D341Med (cell line): ENCODE measurements around the gene RBM26.
"Not testable (repeated sequence)": the region's sequence is repeated elsewhere in the genome, so short reads cannot be mapped to it uniquely, and the experiment has no call there.

Source experiments
- DNase-seq: peaks from one replicate; pipeline ENCODE4 v3.0.0; 2012; ENCODE audit warnings: low spot score

RBM26 gene

DNA sequence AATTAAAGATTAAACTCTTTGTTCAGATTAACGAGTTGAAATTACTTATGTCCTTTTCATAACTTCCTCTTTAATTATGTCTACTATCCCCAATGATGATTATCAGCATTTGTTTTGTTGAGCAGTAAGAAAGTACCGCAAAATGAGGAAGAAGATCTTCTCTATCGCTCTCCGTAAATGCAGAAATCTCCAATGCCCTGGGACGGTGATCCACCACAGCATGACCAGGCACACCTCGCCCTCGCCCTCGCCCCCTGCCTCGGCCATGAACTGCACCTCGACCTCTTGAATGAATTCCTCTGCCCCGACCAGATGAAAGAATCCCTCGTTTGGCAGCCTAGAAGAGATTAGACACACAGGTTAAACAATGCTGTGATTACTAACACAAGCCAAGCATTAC lies 69.1 kb downstream of the RBM26 start:
- no peak for DNase-seq

GRCh38 chr13:79328510-79328909 lies 77.5 kb downstream of the RBM26 start:
- no peak for DNase-seq

DNA sequence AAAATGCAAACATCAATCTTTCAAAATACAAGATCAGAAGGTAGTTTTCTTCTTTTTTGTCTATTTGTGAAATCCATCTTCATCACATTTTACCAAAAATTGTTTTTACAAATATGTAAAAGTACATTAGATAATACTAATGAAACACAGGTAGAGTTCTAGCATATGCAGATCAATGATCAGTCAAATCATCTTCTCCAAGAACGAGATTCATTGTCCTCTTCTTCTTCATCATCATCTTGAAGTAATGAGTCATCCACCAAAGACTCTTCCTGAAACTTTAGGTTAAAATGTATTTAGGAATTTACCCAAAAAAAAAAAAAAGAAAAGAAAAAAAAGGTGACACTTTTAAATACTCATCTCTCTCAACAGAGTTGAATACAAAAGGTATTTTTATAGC lies 85.6 kb downstream of the RBM26 start:
- no peak for DNase-seq

- no peak for DNase-seq
Measured at GRCh38 chr13:79318664-79319063, 87.4 kb downstream of the RBM26 start.

DNA sequence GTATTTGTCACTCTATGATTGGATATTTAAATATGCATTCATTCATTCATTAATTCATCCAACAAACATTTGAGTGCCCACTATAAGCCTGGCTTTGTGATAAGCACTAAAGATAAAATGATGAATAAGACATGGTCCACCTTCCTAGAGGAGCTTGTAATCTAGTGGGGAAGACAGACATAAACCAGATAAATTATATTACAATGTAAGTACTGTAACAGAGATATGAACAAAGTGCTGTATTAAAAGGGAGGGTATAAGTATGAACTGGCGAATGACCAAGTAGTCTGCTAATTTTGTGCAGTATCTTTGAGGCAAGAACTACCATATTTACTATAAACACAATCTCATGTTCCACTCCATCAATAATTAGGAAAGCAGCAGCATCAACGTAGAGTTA lies 88.2 kb downstream of the RBM26 start:
- no peak for DNase-seq

GRCh38 chr13:79314652-79315051 lies 91.4 kb downstream of the RBM26 start:
- no peak for DNase-seq

DNA sequence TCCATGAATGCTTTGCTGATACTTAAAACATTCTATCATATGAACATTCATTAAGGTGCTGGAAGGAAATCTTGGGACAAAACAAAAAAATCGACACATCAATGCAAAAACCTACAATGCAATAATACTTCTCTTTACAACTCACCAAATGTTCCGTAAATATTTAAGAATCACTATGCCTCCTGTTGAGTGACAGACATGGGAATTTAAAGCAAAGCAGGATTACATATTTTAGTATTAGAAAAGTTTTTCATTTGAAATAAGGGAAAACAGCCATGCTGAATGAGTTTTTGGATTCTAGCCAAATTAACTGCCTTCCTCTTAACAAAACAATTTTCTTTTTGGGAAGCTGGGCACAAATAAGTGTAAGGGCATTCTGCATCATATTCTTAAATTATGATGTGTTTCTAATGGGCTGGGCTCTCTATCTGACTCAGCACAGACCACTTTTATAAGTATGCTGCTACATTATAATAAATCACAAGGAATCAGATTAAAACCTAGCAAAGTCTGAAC lies 93.7 kb downstream of the RBM26 start:
- DNase-seq: no peak

DNA sequence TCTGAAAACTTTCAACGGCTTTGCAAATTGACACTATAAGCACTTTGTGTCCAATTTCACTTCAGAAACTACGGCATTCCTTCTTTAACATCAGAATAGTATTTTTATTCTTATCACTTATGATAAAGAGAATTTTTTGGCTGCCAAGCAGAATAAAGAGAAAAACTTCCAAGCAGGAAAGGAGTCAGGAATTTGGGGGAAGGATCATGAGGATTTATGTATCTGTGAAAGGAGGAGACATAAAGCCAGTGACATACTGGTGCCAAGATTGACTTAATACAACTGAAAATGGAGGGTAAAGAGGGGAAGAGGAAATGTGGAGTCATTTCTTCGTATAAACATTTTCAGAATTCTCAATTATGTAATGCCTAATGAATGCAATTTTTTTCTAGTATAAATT lies 94.7 kb downstream of the RBM26 start:
- DNase-seq: no peak

DNA sequence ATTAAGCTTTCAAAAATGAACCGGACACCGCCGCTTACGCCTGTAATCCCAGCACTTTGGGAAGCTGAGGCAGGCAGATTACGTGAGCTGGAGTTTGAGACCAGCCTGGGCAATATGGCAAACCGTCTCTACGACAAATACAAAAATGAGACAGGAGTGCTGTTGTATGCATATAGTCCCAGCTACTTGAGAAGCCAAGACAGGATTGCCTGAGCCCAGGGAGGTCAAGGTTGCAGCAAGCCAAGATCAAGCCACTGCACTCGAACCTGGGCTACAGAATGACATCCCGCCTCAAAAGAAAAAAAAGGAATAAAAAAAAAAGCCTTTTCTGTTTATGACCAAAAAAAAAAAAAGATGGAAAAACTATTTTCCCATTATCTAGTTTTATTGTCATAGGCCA lies 96.4 kb downstream of the RBM26 start:
- DNase-seq: no peak

GRCh38 chr13:79307866-79308298 lies 98.2 kb downstream of the RBM26 start:
- DNase-seq: no peak

DNA sequence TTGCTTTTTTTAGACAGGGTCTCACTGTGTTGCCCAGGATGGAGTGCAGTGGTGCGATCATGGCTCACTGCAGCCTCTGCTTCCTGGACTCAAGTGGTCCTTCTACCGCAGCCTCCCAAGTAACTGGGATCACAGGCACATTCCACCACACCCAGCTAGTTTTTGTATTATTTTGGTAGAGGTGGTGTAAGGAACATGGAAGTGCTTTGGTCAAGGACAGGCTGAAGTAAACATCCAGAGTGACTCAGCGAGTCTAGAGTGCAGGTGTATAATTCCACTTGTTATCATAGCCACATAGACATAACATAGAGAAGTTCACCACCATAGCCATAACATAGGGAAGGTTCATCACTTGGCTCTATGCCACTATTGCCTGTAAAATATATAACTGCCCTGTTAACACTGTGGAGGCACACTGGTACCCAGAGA lies 98.6 kb downstream of the RBM26 start:
- DNase-seq: no peak

DNA sequence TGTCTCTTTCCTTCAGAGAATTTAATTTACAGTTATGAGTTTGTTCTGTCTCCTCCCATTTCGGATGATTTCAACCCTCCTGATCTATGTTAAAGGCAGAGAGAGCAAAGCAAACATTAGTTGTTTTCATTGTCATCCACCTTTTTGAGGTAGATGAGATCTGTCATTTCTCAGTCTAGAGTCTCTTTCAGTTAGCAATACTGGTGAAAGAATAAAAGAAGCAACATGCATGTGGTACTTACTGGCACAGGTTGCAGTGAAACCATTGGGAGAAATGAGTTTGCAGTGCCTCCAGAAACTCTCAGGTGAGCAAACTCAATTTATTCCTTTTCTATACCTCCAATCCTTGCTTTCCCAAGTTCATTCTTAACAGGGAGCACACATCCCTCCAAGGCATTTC lies 99.4 kb downstream of the RBM26 start:
- no peak for DNase-seq

- DNase-seq: no peak
Measured at GRCh38 chr13:79297128-79297527, 108.9 kb downstream of the RBM26 start.

DNA sequence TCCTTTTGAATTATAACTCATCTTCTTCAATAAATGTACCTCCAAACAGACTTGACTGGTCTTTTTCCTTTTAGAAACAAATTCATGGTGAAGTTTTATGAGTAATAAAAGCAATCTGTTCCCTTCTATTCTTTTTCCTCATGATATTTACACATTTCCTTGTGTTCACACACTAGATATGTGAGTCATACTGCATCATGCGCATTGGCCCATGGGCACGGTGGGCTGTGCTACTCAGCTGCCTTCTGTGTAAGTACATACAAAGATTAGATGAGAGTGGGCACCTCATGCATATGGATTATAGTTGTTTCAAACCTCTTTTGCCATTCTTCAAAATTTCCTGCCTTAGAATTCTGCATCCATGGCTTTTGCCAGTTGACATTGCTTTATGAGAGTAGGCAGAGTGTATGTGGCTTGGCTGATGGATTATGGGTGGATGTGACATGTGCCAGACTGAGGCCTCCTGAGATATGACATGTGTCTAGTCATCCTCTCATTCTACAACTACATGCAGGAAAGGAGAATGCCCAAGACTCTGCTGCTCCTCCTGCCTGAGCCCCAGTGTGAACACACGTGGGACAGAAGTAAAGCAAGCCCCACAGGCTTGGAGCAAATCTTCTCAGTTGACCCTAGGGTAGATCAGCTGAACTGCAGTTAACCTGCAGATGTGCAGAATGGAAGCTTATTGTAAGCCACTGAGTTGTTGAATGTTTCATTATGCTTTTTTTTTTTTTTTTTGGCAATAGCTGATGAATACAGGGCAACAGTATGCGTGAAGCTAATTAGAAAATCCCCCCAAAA lies 109.9 kb downstream of the RBM26 start:
- no peak for DNase-seq

GRCh38 chr13:79290595-79291244 lies 115.3 kb downstream of the RBM26 start:
- DNase-seq: no peak

GRCh38 chr13:79289571-79289970 lies 116.5 kb downstream of the RBM26 start:
- no peak for DNase-seq

DNA sequence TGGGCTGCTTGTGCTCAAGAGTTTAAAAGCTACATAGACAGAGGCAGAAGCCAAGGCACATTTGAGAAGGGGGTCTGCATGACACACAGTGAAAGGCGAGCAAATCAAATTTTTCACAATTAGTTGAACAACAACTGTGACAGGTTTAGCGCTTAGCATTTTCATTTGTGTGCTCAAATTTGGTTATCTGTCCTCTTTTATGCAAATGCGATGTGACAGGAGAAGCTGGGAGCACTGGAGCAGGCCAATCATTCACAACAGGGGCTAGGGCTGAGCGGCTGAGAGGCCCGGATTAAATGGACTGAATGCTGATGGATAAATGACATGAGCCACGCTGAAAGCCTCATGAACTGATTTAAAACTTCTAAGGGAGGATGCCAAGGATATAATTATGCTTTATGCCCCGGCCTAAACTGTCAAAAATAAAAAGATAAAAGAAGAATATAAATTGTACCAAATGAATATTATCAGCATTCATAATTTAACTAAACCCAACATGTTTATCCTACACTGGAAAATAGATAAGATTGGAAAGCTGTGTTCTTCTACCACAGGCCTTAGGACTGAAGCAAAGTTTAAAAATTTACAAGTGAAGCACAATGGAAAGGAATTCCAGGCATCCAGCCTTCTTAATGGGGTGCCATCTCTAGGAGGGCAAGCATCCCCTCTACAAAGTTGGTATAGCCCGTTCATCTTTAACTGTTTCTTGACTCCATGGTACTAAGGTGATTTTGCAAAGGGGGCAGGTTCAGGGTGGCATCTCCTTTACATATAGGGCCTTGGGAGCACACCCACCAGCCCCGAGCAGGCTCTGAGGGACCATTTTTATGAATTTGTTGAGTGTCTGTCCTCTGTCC lies 117.9 kb downstream of the RBM26 start:
- no peak for DNase-seq

DNA sequence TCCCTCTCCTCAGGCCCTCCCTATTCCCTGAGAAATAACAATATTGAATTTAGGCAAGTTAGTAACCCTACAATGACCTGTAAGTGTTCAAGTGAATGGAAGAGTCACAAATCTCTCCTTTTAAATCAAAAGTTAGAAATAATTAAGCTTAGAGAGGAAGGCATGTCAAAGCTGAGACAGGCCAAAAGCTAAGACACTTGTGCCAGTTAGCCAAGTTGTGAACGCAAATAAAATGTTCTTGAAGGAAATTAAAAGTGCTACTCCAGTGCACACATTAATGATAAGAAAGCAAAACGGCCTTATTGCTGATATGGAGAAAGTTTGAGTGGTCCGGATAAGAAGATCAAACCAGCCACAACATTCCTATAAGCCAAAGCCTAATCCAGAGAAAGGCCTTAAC lies 120.9 kb downstream of the RBM26 start:
- no peak for DNase-seq

- DNase-seq: no peak
Measured at GRCh38 chr13:79283742-79284141, 122.3 kb downstream of the RBM26 start.

DNA sequence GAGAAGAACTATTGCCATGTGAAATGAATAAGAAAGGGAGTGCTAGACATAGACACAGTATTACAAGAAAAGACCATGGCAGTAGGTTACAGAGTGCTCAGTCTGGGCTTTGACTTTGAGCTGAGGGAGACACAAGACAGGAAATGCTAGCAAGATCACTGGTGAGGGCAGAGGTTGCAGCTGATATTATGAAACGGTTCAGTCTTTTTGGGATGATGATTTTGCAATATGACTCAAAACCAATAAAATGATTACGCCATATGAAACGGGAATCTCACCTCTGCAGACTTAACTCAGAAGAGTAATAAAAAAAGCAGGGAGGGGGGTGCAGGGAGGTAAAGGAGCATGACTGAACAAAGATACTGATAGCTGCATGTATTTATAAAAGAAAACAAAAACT lies 123.1 kb downstream of the RBM26 start:
- DNase-seq: no peak

DNA sequence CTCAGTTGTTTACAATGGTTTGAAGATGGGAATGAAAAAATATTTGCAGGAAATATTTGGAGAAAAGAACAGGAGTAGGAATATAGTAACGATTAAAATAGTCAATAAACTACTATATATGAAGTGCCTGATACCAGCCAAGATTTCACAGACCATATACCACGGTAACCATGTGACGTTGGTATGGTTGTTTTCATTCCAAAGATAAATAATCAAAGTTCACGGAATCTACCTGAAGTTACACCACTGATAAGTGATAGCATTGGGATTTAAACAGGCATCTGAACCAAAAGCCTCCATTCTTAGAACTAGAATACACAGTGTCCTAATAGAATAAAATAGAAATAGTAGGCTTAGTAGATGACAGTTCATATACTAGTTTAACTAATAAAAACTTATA lies 123.5 kb downstream of the RBM26 start:
- no peak for DNase-seq

DNA sequence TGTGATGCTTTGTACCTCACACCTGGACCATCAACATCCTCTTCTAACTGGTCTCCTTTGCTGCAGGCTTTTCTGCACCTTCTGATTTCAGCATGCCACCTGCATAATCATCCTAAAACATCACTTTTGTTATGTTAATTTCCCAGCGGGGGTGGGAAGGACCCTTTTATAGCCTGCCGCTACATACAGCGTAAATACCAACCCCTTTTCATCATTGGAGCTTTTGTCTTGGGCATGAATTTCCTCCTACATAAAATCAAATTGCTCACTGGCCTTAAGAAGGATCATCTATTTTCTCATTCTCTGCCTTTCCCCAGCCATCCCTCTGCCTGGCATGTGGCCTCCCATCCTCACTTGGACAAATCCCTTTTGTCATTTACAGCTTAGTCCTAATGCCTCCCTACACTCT lies 124.7 kb downstream of the RBM26 start:
- no peak for DNase-seq

- not testable (repeated sequence) for DNase-seq
Measured at GRCh38 chr13:79279735-79280134, 126.3 kb downstream of the RBM26 start.
